HG02885 (cell line): Measurements from ENCODE around the gene EHD3.

Experiments used
- ATAC-seq: cut with Tn5 transposase; IDR thresholded peaks from one replicate; pipeline ENCODE4 v1.9.1; 2021; ENCODE audit warnings: mild to moderate bottlenecking; ENCODE audit not compliant: unreplicated experiment, poor library complexity

Gene EHD3

DNA sequence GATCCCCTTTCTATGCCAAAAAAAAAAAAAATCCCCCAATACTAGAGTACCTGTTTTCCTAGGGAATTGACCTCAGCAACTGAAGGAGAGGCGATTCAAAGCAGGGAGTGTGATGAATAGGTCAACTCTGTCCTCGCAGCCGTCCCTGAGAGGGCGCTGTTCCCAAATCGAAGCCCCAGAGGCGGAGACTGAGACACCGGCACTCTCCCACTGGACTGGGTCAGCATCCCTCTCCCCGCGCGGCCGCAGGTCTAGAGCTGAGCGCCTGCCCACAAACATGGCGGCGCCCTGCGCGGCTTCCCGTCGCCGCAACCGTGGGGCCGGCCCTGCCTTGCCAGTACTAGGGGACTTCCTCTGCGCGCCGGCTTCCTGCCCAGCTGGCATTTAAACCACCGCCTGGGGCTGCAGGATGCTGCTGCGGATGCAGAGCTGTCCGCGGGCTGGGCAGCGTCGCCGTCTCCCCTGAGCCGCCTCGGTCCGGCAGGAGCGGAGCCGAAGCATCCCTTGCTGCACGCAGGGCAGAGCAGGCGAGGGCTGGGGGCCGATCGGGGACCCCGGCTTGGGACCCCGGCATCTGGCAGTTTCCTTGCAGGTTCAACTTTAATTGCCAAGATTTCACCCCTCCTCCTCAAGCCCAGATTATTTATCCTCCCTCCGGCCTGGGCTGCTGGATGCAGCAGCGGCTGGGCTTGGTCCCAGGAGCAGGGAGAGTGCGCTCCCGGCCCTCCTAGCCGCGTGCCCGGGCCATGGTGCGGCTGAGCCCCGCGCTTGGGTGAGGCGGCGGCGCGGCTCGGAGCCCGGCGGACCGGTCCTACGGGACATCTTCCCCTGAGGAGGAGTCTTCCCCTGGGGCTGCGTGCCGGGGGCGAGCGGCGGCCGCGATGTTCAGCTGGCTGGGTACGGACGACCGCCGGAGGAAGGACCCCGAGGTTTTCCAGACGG lies at the start of gene EHD3:
EHD3 (plus strand) TSS at position 412 of the 942 bp plus-strand sequence; CDS start at position 882, 470 bp downstream.
- ATAC-seq: peak; percentile 98

DNA sequence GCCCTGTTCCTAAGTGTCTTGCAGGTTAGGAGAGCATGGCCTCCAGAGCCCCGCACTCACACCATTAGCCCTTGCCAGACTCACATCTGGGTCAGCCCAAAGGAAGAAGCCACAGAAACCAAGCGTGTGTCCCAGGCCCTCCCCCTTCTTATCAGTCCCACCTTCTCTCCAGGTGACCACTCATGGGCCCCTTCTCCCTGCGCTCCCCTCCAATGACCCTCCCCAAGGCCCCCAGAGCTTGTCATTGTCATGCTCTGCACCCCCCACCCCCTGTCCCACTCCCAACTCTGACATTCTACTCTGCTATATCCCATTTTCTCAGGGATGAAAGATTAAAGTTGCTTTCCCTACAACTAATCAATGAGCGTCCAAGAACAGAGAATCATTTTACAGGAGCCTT lies 46.8 kb upstream of the EHD3 start:
- ATAC-seq: no peak

DNA sequence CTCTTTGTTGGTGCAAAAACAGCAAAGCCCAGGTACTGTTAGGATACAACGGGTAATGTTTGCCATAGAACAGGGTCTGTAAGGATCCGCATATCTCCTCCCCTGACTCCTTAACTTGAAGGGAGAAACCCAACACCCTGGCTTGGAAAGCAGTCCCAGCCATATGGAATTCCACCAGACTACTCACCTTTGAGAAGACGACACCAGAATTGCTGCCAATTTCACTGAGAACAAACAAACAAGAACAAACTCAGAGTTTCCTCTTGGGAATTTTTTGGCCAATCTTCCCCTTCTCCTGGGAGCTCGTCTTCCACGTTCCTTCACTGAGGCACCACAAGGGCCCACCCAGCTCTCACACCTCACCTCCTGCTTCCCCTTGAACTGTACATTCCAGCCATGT lies 45.8 kb upstream of the EHD3 start:
- no peak for ATAC-seq

DNA sequence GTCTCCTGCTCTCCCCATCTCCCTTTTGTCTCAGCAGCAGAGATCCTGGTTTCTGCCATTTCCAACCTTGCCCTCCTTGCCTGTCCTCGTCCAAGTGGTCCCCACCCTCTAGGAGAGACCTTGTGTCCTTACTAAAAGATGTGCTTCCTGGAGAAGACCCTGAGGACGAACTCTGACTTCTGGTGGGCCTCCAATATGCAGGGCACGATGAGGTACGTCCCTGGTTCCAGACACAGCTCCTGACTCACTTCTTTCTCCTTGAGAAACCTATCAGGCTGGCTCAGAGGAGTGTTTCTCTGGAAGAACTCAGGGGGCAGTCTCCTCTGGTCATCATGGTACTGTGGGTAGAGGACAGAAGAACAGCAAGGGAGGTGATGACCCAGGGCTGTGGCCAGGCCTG lies 44.8 kb upstream of the EHD3 start:
- no peak for ATAC-seq

DNA sequence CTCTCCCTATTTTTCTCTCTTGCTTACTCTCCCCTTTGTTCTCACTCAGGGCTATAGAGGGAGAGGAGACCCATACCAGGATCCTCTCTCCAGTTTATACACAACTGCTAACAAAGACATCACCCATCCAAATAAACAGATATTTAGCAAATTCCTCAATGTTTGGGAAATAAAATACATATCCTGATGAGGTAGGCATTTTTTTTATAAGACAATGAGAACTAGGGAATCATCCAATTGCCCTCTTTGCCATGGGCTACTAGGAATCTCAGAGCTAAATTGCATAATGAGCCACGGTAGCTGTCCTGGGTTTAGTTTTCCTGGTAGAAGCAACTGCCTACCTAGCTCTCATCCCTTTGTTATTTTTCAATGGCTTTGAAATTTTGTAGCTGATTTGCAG lies 43.8 kb upstream of the EHD3 start:
- no peak for ATAC-seq

DNA sequence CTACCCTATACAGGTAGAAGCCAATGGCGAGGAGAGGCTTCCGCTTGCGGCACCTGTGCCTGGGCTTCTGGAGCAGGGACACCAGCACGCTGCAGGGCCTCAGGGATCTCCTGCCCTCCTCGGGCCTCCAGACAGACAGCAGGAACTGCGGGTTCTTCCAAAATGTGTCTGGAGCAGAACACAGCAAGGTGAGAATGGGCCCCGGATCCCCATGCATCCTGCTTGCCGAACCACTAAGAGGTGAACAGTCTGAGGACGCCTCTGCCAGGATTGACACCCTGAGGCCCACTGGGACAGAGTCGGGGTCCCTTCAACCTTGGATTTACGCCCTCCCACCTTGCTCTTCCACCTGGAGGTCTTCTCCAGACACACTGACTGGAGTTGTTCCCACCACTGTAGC lies 42.0 kb upstream of the EHD3 start:
- no peak for ATAC-seq

DNA sequence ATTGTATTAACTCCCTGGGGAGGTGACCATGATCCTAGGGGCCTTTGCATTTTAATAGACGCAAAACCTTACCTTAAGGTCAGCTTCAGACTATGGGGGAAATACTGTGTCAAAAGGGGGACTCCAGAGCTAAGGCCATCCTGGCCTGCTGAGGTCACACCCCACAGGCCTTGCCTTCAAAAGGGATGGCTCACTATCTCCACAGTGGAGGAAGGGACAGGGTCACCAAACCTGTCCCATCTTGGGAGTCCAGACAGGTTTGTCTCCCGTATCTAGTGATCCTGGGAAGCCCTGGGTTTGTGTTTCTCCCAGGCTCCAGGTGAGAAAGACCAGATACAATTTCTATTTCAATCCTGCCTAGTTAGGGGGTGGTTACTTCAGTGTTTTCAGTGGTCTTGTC lies 41.6 kb upstream of the EHD3 start:
- ATAC-seq: no peak

DNA sequence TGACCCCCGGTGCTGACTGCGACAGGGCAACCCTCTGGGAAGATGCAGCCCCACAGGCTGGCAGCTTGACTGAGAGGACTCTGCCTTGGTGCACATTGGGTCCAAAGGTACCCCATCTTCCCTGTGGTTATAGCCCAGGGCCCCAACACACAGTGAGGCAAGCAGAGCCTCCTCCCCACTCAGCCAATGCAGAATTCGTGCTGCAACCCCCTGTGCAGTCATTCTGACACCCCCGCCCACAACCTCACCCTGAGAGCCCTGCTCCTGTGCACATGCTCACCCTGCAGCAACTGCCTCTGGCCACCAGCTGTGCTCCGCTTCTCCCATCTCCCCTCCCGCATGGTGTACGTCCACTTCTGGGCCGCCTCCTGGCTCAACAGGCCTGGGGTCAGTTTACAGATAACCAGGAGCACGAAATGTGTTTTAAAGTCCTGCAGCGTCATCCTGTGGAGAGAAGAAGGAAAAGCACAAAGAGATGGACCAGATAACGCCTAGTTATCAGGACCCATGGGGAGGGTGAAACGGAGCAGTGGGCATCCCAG lies 41.0 kb upstream of the EHD3 start:
- no peak for ATAC-seq

DNA sequence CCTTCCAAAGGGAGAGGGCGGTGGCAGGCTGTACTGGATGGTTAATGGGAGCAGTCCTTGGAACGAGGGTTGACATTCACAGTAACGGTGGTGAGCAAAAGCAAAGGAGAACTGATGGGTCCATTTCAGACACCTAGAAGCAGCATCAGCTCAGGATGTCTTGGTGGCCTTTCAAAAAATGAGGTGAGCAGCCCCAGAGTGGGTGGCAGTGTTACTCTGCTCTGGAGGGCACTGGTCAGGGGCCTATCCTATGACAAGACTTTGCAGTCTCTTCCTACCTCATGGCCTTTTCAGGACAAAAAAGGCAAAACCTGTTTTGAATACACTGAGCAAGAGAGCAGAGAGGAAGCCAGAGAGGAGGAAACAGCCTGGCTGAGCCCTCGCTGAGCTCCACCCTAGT lies 40.1 kb upstream of the EHD3 start:
- no peak for ATAC-seq

DNA sequence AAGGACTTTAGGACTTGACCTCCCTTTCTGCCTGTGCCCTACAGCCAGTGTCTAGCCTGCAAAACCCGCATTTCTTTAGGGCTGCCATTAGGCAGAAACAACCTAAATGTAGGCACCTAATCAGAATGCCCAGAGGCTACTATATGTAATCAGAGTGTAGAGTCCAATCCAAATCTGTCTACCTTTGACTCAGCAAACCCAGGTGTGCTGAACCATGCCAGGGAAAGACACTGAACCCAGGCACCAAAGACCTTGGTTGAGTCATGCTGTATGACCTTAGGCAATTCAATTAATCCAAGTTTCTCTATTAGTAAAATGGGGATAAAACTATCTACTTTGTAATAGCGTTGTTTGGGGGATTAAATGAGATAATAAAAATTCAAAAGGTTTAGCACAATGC lies 37.3 kb upstream of the EHD3 start:
- ATAC-seq: no peak

DNA sequence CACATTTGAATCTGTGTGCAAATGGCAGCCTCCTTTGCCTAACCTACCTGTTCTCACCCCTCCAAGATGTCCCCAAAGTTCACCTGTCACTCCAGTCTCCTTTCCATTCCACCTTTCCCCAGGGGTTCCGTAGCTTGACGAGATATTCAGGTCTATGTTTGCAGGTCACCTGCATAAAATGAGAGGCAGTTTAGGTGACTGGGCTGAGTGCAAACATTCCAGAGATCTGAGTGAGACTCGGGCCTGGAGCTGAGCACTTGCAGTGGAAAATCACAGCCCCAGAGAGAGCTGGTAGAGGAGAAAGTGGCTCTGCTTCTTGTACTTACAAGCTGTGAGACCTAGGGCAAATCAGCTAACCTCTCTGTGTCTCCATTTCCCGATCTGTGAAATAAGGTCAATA lies 36.8 kb upstream of the EHD3 start:
- no peak for ATAC-seq

DNA sequence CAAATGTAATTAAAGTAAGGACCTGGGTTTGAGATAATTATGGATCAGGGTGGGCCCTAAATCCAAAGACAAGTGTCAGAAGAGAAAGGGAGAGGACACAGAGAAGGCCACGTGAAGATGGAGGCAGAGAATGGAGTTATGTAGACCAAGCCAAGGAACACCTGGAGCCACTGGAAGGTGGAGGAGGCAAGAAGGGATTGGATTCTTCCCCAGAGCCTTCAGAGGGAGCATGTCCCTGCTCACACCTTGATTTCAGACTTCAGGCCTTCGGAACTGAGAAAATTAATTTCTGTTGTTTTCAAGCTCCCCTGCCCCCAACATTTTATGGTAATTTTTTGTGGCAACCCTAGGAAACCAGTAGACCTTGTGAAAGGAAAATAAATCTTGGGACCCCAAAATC lies 36.3 kb upstream of the EHD3 start:
- ATAC-seq: no peak

DNA sequence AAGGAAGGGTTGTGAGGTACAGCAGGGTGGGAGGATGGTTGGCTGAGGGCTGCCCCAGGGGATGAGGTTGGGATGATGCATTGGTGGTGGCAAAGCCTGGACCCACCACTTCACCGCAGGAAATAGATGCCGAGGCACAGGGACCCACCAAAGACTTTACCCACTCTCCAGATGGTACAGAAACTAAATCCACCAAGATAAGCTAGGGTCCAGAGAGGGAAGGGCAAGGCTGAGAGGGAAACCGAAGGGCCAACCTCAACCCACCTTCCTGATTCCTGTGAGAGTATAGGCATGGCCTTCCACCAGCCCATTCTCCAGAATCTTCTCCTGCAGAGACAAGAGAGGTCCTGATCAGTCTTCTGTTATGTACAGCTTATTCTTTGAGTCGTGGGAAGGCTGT lies 34.7 kb upstream of the EHD3 start:
- ATAC-seq: no peak

DNA sequence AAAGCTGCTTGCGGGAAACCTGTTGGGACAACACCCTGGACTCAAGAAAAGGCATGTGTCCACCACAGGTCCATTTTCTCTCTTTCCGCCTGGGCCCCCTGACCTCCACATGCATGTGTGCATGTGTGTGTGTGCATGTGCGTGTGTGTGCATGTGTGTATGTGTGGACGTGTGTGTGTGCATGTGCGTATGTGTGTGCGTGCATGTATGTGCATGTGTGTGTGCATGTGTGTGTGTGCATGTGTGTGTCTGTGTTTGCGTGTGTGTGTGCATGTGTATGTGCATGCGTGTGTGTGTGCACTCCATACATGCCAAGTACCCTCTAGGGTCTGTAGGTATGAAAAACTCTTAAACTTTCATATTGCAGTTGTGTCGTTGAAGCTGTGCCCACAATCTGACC lies 33.0 kb upstream of the EHD3 start:
- no peak for ATAC-seq

DNA sequence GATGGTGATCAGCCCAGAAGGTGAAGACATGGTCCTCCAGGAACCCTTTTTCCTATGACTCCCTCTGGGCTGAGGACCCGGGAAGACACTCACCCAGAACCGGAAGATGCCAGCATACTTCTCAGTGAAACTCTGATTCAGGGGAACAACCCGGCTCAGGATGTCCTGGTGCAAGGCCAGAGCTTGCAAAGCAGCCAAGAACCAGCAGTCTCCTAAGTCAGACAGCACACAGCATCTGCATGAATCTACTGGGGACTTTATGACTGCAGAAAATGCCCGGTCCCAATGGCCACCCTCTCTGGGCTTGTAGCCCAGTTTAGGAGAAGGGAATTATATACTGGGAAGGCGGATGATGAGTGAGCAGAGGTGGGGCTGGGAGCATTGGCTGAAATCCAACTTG lies 31.9 kb upstream of the EHD3 start:
- no peak for ATAC-seq

DNA sequence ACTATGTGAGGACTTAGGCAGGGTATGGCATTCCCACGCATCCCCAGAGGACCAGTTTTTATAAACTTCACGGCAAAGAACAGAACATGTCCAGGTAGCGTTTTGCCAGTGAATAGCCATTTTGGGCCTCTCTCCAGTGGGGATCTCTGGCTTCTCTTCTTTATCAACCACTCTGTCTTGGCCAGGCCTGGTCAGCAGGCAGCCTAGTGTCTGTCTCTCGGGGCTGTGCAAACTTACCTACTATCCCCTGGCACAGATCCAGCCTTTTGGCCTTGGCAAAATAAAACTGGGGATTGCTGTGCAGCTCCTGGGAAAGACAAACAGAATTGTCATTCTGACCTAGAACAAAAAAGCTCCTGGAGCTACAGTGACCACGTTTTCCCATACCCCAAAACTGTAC lies 31.1 kb upstream of the EHD3 start:
- ATAC-seq: no peak

DNA sequence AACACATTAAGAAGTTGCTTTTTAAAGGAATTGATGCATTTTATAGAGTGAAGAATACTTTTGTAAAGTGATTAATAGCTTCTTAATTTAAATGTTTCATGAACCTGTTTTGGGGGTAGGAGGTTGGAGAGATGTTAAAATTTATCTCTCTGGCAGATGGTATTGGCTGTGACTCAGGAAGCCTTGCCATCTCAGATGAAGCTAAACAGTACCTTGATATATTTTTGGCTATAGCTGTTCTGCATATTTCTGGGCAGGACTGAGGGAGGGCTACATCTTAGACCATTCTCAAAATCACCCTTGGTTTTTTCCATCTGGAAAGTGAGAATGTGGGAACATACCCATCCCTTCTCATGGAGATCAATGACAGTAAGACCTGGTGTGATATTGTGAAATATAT lies 30.0 kb upstream of the EHD3 start:
- no peak for ATAC-seq

DNA sequence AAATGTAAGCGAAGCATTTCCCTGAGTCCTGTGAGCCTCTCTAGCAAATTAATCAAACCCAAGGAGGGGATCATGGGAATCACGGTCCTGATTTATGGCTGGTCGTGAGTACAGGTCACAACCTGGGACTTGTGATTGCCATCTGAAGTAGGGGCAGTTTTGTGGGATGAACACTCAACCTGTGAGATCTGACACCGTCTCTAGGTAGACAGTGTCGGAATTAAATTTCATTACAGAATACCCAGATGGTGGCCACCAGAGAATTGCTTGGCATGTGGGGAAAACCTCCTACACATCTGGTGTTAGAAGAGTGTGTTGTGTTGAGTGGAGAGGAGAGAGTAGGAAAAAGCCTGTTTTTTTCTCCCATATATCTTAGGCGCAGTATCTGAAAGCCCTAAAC lies 29.2 kb upstream of the EHD3 start:
- no peak for ATAC-seq

DNA sequence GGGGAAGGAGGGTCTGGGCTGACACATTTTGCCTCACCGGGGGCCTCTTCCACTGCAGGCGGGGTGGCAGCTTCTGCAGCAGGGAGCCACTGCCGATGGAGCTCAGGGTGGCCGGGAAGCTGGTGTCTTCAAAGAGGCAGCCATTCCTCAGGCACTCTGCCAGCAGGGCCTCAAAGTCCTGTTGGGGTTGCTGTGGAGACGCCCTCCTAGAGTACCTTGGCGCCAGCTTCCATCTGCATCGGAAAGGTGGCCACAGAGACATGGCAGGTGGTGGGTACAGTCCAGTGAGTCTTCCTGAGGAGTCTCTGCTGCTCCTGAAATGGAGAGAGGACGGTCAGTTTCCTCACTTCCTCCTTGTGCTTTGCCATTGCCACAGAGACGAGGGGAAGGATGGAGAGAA lies 28.8 kb upstream of the EHD3 start:
- ATAC-seq: no peak

DNA sequence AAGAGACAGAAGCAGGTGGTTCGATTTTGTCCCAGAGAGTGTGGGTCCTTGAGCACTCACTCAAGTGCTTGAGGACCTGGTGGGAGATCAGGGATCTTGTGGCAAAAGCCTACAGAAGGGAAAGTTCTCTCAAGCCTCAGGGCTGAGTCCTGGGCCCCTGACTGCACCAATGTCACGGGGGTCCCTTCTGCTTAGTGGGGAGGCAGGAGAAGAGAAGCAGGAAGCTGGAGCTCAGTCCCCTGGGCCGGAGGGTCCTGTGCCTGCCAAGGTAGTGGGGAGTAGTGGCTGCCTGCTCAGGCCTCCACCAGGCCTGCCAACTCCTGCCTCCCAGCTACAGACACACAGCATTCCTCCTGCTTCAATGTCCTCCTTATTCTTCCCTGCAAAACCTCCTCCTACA lies 28.3 kb upstream of the EHD3 start:
- ATAC-seq: no peak

DNA sequence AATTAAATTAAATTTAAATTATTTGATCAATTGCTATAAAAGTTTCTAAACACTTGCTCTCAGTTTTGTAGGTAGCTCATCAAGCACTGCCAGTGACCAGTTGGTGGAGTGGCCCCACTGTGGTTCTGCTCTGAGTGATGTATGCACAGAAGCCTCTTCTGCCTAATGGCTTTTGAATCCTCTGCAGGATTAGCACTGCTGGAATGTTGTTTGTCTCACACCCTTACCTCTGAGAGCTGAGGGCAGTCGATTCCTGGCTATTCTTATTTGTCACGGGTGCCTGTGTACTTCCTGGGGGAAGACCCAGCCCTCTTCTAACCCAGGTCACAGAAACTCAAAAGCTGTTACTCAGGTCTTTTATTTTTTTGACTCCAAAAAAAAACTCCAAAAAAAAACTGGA lies 26.2 kb upstream of the EHD3 start:
- ATAC-seq: no peak

DNA sequence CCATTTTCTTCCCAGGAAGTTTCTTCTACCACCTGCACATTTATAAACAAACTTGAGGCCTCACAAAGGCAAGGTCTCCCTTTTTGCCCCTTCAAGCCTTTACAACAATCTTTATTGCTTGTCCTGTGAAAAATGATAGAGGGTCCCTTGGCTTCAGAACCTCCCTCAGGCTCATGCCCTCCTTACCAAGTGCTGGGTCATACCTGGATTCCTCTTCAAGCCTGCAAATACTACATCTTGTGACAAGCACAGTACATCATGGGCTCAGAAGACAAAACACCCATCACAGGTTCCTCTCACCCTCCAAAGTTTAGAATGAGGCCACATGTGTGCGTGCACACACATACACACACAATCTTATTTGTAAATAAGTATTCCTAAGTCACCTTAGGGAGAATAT lies 25.7 kb upstream of the EHD3 start:
- no peak for ATAC-seq
